HG03103 (cell line): ENCODE measurements around the gene THY1.
"Not testable (repeated sequence)": the region's sequence is repeated elsewhere in the genome, so short reads cannot be mapped to it uniquely, and the experiment has no call there.

Experiments used
- ATAC-seq: cut with Tn5 transposase; IDR thresholded peaks from one replicate; pipeline ENCODE4 v1.9.1; 2021; ENCODE audit warnings: low read depth; ENCODE audit not compliant: unreplicated experiment

The THY1 gene

DNA sequence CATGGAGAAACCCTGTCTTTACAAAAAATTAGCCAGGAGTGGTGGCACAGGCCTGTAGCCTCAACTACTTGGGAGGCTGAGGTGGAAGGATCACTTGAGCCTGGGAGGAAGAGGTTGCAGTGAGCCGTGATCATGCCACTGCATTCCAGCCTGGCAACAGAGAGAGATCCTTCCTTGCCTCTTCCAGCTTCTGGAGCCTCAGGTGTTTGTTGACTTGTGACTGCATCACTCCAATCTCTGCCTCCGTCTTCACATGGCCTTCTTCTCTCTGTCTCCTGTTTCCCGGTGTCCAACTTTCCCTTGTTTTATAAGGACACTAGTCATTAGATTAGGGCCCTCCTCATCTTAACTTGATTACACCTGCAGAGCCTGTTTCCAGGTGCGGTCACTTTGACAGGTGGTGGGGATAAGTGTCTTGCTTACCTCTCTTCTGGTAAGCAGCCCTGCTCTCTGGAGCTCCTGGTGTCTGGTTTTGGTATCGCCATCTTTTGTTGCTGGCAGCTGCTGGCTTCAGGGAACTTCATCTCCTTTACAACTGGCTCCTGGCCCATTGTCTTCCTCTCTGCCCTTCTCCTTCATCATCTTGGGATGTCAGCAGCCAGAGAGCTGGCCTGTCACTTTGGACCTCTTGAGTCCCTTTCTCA lies 33.2 kb downstream of the THY1 start:
- no peak for ATAC-seq

- no peak for ATAC-seq
These were observed 34.9 kb downstream of the THY1 start for GRCh38 chr11:119388103-119388502.

DNA sequence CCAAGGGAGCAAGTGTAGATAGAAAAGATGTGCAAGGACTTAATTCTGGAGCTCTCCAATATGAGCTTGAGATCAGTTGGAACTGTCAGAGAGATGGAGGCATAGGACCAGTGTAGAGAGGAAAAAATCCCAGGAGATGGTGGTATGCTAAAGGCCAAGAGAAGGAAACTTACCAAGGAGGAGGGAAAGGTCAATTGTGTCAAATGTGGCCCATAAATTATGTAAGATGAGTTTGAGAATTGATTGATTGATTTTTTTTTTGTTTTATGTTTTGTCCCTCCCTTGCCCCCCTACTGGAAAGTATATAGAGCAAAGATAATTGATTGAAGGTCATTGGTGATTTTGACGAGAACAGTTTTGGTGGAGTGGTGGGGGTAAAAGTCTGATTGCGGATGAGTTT lies 38.6 kb downstream of the THY1 start:
- ATAC-seq: no peak

DNA sequence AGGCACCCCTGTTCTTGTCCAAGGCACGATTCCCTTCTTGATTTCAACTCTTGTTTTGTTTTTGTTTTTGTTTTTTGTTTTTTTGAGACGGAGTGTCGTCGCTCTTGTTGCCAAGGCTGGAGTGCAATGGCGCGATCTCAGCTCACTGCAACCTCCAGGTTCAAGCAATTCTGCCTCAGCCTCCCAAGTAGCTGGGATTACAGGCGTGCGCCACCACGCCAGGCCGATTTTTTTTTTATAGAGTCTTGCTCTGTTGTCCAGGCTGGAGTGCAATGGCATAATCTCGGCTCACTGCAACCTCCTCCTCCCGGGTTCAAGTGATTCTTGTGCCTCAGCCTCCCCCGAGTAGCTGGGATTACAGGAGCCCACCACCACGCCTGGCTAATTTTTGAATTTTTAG lies 40.5 kb downstream of the THY1 start:
- ATAC-seq: not testable (repeated sequence)

GRCh38 chr11:119382101-119382500 lies 40.9 kb downstream of the THY1 start:
- ATAC-seq: no peak

- ATAC-seq: peak; percentile 97
These were observed 41.6 kb downstream of the THY1 start, which contains the start of gene USP2 for GRCh38 chr11:119381181-119381988. Gene USP2, minus strand, starts transcription at chr11:119381690. Its CDS starts 8,210 bp downstream, at chr11:119373480.

DNA sequence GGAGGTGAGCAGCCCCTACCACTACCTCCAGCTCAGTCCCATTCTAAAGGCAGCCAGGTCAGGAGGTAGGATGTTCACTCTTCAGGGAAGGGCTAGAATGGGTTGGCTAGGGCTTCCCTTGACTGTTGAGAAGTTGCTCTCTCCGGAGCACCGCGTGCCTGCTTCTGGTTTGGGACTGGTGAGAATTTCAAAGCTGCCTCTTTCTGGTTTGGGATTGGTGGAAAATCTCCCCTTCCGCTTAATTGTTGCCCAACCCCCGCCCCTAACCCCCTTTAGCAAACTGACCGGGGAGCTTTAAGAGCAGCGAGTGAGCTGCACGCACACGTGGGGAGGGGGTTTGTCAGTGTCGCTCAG lies 42.2 kb downstream of the THY1 start:
- no peak for ATAC-seq

GRCh38 chr11:119380160-119380826 lies 42.7 kb downstream of the THY1 start:
- ATAC-seq: no peak

- ATAC-seq: no peak
These were observed 44.0 kb downstream of the THY1 start for GRCh38 chr11:119378851-119379465.

DNA sequence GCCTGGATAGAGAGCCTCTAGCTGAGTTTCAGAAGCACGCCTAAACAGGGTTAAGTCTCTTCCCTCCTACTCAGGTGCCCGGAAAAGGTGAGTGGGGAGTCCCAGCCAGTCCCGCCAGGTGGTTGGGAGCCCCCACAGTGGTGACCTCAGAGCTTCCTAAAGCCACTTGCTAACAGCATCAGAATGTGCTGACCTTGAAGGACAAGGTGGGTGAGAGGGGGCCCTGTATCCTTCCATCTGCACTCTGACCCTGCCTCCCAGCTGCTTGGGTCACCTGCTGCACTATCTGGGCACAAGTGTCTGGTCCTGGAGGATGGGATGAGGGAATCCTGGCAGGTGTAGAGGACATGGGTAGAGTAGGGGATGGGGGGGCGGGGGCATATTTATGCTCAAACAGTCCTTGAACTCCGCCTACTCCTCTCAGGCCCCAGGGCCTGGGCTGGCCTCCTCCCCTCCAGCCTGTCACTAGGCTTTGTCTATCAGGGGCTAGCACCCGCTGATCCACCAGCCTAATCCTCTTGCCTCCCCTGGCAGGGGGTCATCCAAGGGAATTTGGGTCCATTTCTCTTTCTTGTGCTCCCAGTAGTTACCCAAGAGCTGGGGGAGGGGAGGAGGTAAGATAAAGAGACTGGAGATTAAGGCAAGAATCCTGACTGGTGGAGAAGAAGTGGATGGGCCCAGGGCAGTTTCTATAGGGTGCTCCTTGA lies 44.9 kb downstream of the THY1 start:
- no peak for ATAC-seq

DNA sequence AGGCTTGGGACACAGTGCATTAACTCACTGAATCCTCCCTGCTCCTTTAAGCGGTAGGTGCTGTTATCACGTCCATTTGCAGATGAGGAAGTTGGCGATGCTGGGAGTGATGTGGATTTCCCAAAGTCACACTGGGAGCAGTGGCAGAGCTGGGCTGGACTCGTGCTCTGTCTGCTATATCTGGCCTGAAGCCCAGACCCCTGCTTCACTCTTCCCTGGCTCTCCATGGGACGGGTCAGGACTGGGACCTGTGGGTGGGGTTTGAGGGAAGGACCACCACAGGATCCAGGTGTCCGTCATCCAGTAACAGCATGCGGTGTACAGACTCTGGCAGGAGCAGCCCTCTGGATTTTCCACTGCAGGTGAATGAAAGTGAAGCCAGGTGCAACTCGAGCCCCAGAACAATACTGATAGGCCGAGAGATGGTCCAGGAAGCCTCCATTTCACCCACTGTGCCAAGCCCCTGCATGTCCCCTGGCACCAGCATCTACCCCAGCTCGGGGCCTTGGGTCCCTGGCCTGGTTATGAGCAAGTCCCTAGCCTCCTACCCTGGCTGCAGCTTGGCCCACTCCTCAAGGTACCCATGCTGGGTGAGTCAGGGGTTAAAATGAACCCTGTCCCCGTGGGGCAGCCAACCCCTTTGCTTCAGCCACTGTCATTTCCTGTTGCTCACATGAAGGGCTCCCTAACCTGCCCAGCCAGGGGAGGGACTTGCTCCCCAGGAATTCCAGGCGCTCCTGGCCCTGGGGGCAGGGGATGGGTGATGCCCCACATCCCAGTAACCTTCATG lies 45.7 kb downstream of the THY1 start:
- ATAC-seq: no peak

DNA sequence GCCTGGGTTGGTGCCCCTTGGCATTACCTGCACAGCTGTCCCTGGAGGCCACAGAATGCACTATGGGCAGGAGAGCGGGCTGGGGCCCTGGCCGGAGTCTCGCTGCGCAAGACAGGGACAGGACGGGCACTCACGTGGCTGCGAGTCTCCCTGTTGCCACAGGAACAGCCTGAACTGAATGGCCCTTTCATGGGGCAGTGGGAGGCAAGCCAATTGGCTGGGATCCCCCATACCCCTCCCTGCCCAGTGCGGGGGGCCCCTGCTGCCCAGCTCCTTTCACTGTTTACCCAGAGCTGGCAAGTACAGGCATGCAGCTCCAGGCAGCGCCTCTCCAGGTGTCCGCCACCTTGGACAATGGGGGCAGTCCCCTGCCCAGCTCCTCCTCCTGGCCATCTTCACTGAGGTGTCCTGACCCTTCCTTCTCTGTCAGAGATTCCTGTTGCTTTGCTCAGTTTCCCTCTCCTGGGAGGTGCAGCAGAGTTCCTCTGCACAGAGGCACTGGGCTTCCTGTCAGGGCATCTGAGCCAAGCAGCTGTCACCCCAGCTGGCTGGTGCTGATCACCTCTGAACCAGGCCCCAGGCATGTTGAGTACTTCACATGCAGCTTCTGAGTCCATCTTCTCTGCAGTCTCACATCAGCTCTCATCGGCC lies 46.6 kb downstream of the THY1 start:
- ATAC-seq: no peak

DNA sequence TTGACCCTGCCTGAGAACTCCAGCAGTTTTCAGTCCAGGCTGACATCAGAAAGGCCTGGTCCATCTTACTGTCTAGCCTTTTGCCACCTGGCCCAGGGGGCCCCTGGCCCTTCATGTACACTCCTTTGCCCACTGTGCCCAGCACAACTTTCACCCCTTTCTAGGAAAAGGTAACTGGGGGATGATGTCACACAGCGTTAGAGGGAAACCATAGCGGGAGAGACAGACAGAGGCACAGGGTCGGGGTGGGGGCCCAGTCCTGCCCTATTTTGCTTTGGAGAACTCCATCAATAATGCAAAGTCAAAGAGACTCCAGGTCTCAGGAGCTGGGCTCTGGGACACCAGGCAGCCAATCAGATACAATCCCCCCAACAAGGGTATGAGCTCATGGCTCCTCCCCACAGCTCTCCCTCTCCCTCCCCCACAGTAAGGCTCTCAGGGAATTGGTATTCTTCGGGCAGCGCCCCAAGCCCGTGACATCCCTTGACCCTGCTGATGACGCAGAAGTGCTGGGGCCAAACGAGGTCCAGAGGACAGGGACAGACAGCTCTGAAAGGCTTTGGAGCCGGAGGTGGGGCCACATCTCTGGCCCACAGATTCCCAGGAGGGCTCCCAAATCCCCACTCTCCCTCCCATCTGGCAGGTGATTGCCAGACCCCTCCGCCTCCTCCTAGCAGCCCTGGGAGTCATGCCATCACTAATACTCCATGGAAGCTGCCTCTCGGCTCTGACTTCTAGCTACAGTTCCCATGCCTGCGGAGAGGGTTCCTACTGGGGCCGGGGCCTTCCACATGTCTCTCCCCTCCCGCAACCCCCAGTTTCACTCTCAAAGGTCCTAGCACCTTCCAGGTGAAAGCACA lies 47.4 kb downstream of the THY1 start:
- no peak for ATAC-seq

- no peak for ATAC-seq
These were observed 48.2 kb downstream of the THY1 start for GRCh38 chr11:119374632-119375336.

DNA sequence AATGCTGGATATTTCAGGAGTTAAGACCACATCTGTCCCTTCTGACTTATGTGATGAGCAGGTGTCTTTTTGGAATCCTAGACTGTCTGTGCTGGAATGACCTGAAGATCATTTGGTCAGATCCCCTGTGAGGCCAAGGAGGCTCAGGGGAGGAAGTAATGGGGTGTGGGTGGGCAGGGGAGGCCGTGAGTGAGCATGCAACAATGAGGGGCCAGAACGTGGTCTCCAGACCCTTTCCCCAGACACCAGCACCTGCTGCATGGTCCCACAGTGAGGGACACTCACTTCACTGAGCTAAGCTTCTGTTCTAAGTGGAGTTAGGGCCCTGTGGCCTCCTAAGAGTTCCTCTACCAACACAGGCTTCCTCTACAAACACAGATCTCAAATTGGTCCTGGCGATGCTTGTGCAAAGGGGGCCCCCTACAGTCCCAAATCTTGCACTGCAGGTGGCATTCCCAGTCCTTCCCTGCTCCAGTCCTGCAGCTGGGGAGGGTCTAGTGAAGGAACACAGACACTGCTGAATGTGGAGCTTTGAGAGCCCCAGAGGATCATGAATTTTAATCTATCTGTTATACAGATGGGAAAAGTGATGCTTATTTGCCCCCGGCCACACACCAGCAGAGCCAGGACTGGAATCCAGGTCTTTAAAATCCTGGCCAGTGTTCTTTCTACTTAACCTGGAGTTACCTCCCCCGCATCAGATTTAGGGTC lies 48.9 kb downstream of the THY1 start:
- ATAC-seq: no peak

DNA sequence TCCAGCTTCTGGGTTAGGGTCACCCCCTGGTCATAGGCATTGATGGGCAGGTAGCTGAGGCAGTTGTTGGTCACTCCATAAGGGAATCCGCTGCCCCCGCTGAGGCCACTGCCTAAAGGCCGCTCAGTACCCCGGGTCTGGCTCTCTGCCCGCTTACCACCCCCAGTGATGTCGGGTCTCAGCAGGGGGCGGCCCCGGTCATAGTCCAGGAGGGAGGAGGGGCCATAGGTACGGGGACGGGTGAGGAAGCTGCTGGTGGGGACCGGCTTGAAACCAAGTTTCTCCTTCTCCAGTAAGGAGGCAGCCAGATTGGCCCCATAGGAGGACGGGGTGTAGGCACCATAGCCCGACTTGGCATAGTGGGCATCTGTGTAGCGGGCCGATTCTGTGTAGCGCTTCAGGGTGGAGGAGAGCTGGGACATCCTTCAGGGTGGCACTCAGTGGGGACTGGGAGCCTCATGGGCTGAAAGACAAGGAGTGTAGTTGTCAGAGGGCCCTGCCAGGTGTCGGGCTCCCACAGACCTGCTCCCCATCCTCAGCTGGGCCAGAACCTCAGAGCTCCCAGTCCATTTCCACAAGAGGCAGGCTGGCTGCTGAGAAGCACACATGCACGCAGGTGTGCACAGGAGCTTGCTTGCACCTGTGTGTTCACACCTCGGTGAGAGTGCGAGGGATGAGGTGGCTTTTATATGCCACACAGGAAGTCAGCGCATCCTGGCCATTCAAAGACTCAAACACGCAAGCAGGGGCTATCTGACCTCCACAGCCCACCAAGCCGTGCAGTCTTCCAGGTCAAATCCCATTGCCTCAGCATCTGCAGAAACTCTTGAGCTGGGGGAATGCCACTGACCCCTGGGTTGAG lies 49.7 kb downstream of the THY1 start:
- no peak for ATAC-seq
